GM23338 (cell line): ENCODE results near the gene MUL1. TPM values are rescaled to one million over a fixed set of nuclear protein-coding genes. Genes with fewer than 3 reads are reported as not detected.

Source experiments
- ATAC-seq: fragments of 200-7000 bp; cut with Tn5 transposase; 3 replicates; pipeline ENCODE4 v1.9.1; 2020
- DNase-seq: peaks from one replicate; pipeline ENCODE4 v3.0.0-alpha.2; 2015; ENCODE audit warnings: low spot score
- H2AFZ ChIP-seq: fragments of 200-600 bp; sonication (generic); 2 replicates; pipeline ENCODE4 v1.8.0; 2016; ENCODE audit warnings: antibody characterized with exemption, mild to moderate bottlenecking, moderate library complexity
- H3F3A ChIP-seq: fragments of 200-600 bp; sonication (generic); replicated peaks from 2 replicates; pipeline ENCODE4 v1.8.0; 2017; ENCODE audit warnings: antibody characterized with exemption, mixed run types, low read depth
- H3K27ac ChIP-seq: fragments of 200-600 bp; sonication (generic); 2 replicates; pipeline ENCODE4 v1.6.1; 2016; ENCODE audit warnings: low read depth
- H3K27me3 ChIP-seq: fragments of 200-600 bp; sonication (generic); 2 replicates; pipeline ENCODE4 v1.8.0; 2016; ENCODE audit warnings: mild to moderate bottlenecking, mixed run types, moderate library complexity; ENCODE audit not compliant: insufficient read depth
- H3K36me3 ChIP-seq: fragments of 200-600 bp; sonication (generic); 2 replicates; pipeline ENCODE4 v1.8.0; 2016; ENCODE audit warnings: mild to moderate bottlenecking; ENCODE audit not compliant: insufficient read depth
- H3K4me1 ChIP-seq: fragments of 200-600 bp; sonication (generic); 2 replicates; pipeline ENCODE4 v1.8.0; 2016; ENCODE audit warnings: mild to moderate bottlenecking, moderate library complexity; ENCODE audit not compliant: insufficient read depth
- H3K4me2 ChIP-seq: fragments of 200-600 bp; sonication (generic); 2 replicates; pipeline ENCODE4 v1.7.1; 2017; ENCODE audit warnings: mixed run types
- H3K4me3 ChIP-seq: fragments of 200-600 bp; sonication (generic); 2 replicates; pipeline ENCODE4 v1.6.1; 2016; ENCODE audit warnings: mixed run types
- H3K79me2 ChIP-seq: fragments of 200-600 bp; sonication (generic); replicated peaks from 2 replicates; pipeline ENCODE4 v1.8.0; 2017; ENCODE audit warnings: mild to moderate bottlenecking; ENCODE audit not compliant: insufficient read depth
- H3K9me2 ChIP-seq: fragments of 200-600 bp; sonication (generic); 2 replicates; pipeline ENCODE4 v1.8.0; 2017; ENCODE audit not compliant: insufficient read depth
- H4K20me1 ChIP-seq: fragments of 200-600 bp; sonication (generic); replicated peaks from 2 replicates; pipeline ENCODE4 v1.8.0; 2017; ENCODE audit warnings: mild to moderate bottlenecking; ENCODE audit not compliant: insufficient read depth
- H3K27ac Mint-ChIP-seq: 2 replicates; pipeline ENCODE4 v1.8.0; 2020; ENCODE audit warnings: inconsistent platforms, mild to moderate bottlenecking, moderate library complexity, mixed read lengths
- H3K27me3 Mint-ChIP-seq: 3 replicates; pipeline ENCODE4 v1.8.0; 2022; ENCODE audit warnings: low read depth, mild to moderate bottlenecking, moderate library complexity, mixed read lengths, inconsistent platforms; ENCODE audit not compliant: insufficient read depth, poor library complexity
- H3K36me3 Mint-ChIP-seq: 3 replicates; pipeline ENCODE4 v1.8.0; 2021; ENCODE audit warnings: low read depth, mild to moderate bottlenecking, inconsistent platforms, moderate library complexity, mixed read lengths
- H3K4me1 Mint-ChIP-seq: 3 replicates; pipeline ENCODE4 v1.8.0; 2020; ENCODE audit warnings: mild to moderate bottlenecking, inconsistent platforms, mixed read lengths
- H3K4me3 Mint-ChIP-seq: 3 replicates; pipeline ENCODE4 v1.8.0; 2021; ENCODE audit warnings: moderate library complexity, mild to moderate bottlenecking, inconsistent platforms, mixed read lengths
- H3K9me3 Mint-ChIP-seq: 3 replicates; pipeline ENCODE4 v1.8.0; 2020; ENCODE audit warnings: moderate library complexity, mild to moderate bottlenecking, inconsistent platforms, mixed read lengths
- EZH2 ChIP-seq: fragments of 200-600 bp; sonication (generic); IDR thresholded peaks from one replicate; pipeline ENCODE4 v1.8.0; 2017; ENCODE audit warnings: antibody characterized with exemption, mild to moderate bottlenecking, low read depth; ENCODE audit not compliant: unreplicated experiment
- JUNB ChIP-seq: IDR thresholded peaks from one replicate; pipeline ENCODE4 v1.6.1; 2016; ENCODE audit warnings: antibody characterized with exemption; ENCODE audit not compliant: unreplicated experiment
- POLR2AphosphoS5 ChIP-seq: IDR thresholded peaks from 2 replicates; pipeline ENCODE4 v1.6.1; 2016; ENCODE audit warnings: antibody characterized with exemption, low read depth
- STAT1 ChIP-seq: IDR thresholded peaks from one replicate; pipeline ENCODE4 v1.6.1; 2016; ENCODE audit warnings: antibody characterized with exemption; ENCODE audit not compliant: unreplicated experiment
- ZNF114 ChIP-seq: fragments of 250-450 bp; sonication (Bioruptor Pico); IDR thresholded peaks from 2 replicates; pipeline ENCODE4 v1.5.0; 2020; ENCODE audit warnings: mild to moderate bottlenecking, moderate library complexity
- ZNF331 ChIP-seq: fragments of 250-450 bp; sonication (Bioruptor Pico); IDR thresholded peaks from 2 replicates; pipeline ENCODE4 v1.5.0; 2020; ENCODE audit warnings: low read depth, mild to moderate bottlenecking, moderate library complexity
- polyA plus RNA-seq: library from polyadenylated mRNA; unstranded; fragments of >200 nt; fragmentation: Nextera tagmentation; extraction: Ambion mirVana; gene quantifications from 2 replicates; pipeline ENCODE4 v1.2.1, GENCODE V29; 2016
- total RNA-seq: library from RNA; depleted of rRNA; stranded (reverse); fragments of >200 nt; shearing (Covaris generic); gene quantifications from 2 replicates; pipeline ENCODE4 v1.2.3, GENCODE V29; 2014
- TF ChIP-seq, protein P1 (sequence below): fragments of 250-450 bp; sonication (Bioruptor Pico); IDR thresholded peaks from 2 replicates; pipeline ENCODE4 v1.5.0; 2020; ENCODE audit warnings: mild to moderate bottlenecking, moderate library complexity
- TF ChIP-seq, protein P2 (sequence below): IDR thresholded peaks from 2 replicates; pipeline ENCODE4 v1.6.1; 2016; ENCODE audit warnings: antibody characterized with exemption

Gene MUL1
- total and polyA plus RNA-seq, 2 experiments from 2014 or later: 8.9 to 26.2 TPM

DNA sequence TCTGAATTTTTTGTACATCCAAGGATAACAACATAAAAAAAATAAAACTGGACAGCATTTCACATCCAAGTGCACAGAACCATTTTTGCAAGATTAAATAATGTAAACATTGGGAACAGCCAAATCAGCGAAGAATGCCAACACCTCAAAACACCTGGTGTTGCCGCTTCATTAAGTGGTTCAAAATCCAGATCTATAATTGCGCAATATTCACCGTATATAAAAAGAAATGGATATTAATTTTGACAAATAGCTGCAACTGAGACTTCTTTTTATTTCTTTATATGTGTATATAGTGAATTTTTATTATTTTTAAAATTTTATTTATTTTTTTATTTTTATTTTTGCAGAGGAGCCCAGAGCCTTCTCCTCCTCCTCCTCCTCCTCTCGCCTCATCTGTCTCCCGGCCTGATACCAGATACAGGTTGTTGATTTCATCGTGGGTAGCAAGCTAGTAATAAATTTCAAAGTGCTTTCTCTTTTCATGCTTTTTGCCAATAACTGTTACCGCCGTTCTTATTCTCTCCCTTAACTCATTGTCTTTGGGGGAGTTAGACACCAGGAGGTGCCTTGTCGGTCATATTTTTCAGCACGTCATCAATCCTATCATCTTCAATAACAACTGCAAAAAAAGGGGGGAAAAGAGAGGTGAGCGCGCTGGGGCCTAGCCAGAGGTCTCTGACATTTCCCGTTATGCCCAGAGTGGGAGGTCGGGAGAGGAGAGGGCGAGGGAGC lies 24.7 kb downstream of the MUL1 start:
- 0 out of 2 replicates have a peak, but pooled peaks cover 4% of the 10 kb centered on the region for H4K20me1 ChIP-seq
- ATAC-seq: no peak
- H3K27ac Mint-ChIP-seq: no peak overlapping the region
- no peaks in the 10 kb centered on the region for H3K9me2 ChIP-seq
- H3K27me3 ChIP-seq: peaks cover 70% of the 10 kb centered on the region
- no peaks in the 10 kb centered on the region for H3K36me3 ChIP-seq
- peak overlapping the region; percentile 81 for H3K4me3 Mint-ChIP-seq
- peaks cover 39% of the 10 kb centered on the region for H3K4me1 Mint-ChIP-seq
- peaks cover 38% of the 10 kb centered on the region for H3K27me3 Mint-ChIP-seq
- H3F3A ChIP-seq: peaks cover 11% of the 10 kb centered on the region; the same call in 1 of the 2 replicates
- peak overlapping the region; percentile 93; the same call in 1 of the 2 replicates for H2AFZ ChIP-seq
- peak overlapping the region; percentile 97 for H3K4me2 ChIP-seq
- no peaks in the 10 kb centered on the region for H3K79me2 ChIP-seq
- H3K9me3 Mint-ChIP-seq: no peaks in the 10 kb centered on the region
- no peak for DNase-seq
- H3K4me3 ChIP-seq: peak overlapping the region; percentile 73
- H3K27ac ChIP-seq: no peak overlapping the region
- TF ChIP-seq, protein P1, sequence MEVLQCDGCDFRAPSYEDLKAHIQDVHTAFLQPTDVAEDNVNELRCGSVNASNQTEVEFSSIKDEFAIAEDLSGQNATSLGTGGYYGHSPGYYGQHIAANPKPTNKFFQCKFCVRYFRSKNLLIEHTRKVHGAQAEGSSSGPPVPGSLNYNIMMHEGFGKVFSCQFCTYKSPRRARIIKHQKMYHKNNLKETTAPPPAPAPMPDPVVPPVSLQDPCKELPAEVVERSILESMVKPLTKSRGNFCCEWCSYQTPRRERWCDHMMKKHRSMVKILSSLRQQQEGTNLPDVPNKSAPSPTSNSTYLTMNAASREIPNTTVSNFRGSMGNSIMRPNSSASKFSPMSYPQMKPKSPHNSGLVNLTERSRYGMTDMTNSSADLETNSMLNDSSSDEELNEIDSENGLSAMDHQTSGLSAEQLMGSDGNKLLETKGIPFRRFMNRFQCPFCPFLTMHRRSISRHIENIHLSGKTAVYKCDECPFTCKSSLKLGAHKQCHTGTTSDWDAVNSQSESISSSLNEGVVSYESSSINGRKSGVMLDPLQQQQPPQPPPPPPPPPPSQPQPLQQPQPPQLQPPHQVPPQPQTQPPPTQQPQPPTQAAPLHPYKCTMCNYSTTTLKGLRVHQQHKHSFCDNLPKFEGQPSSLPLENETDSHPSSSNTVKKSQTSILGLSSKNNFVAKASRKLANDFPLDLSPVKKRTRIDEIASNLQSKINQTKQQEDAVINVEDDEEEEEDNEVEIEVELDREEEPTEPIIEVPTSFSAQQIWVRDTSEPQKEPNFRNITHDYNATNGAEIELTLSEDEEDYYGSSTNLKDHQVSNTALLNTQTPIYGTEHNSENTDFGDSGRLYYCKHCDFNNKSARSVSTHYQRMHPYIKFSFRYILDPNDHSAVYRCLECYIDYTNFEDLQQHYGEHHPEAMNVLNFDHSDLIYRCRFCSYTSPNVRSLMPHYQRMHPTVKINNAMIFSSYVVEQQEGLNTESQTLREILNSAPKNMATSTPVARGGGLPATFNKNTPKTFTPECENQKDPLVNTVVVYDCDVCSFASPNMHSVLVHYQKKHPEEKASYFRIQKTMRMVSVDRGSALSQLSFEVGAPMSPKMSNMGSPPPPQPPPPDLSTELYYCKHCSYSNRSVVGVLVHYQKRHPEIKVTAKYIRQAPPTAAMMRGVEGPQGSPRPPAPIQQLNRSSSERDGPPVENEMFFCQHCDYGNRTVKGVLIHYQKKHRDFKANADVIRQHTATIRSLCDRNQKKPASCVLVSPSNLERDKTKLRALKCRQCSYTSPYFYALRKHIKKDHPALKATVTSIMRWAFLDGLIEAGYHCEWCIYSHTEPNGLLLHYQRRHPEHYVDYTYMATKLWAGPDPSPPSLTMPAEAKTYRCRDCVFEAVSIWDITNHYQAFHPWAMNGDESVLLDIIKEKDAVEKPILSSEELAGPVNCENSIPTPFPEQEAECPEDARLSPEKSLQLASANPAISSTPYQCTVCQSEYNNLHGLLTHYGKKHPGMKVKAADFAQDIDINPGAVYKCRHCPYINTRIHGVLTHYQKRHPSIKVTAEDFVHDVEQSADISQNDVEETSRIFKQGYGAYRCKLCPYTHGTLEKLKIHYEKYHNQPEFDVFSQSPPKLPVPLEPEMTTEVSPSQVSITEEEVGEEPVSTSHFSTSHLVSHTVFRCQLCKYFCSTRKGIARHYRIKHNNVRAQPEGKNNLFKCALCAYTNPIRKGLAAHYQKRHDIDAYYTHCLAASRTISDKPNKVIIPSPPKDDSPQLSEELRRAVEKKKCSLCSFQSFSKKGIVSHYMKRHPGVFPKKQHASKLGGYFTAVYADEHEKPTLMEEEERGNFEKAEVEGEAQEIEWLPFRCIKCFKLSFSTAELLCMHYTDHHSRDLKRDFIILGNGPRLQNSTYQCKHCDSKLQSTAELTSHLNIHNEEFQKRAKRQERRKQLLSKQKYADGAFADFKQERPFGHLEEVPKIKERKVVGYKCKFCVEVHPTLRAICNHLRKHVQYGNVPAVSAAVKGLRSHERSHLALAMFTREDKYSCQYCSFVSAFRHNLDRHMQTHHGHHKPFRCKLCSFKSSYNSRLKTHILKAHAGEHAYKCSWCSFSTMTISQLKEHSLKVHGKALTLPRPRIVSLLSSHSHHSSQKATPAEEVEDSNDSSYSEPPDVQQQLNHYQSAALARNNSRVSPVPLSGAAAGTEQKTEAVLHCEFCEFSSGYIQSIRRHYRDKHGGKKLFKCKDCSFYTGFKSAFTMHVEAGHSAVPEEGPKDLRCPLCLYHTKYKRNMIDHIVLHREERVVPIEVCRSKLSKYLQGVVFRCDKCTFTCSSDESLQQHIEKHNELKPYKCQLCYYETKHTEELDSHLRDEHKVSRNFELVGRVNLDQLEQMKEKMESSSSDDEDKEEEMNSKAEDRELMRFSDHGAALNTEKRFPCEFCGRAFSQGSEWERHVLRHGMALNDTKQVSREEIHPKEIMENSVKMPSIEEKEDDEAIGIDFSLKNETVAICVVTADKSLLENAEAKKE (CRISPR knock-in tag): no peak
- TF ChIP-seq POLR2AphosphoS5 (no peak), EZH2 (no peak), ZNF114 (CRISPR knock-in tag) (no peak), JUNB (no peak), ZNF331 (no peak), STAT1 (no peak)
- TF ChIP-seq, protein P2, sequence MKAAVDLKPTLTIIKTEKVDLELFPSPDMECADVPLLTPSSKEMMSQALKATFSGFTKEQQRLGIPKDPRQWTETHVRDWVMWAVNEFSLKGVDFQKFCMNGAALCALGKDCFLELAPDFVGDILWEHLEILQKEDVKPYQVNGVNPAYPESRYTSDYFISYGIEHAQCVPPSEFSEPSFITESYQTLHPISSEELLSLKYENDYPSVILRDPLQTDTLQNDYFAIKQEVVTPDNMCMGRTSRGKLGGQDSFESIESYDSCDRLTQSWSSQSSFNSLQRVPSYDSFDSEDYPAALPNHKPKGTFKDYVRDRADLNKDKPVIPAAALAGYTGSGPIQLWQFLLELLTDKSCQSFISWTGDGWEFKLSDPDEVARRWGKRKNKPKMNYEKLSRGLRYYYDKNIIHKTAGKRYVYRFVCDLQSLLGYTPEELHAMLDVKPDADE: no peak
- H3K4me1 ChIP-seq: peaks cover 44% of the 10 kb centered on the region
- H3K36me3 Mint-ChIP-seq: no peaks in the 10 kb centered on the region
